Lung (tissue), 12 donors: ENCODE data around the gene CPXM2. TPM values are rescaled to one million over a fixed set of nuclear protein-coding genes. Genes with fewer than 3 reads are reported as not detected.

ENCODE experiments used
- ATAC-seq: fragments of 200-7000 bp; cut with Tn5 transposase; one replicate; pipeline ENCODE4 v1.9.1; 2020; ENCODE audit warnings: moderate number of reproducible peaks; ENCODE audit not compliant: insufficient read depth, low FRiP score
- DNase-seq, 3 donors: peaks; one replicate each; pipeline ENCODE4 v3.0.0-alpha.2; 2013 to 2017
- H3K27ac ChIP-seq, 2 donors: one replicate each; pipeline ENCODE4 v1.5.1; 2013; ENCODE audit warnings: mild to moderate bottlenecking in 2 of 2, moderate library complexity in 2 of 2, control low read depth in 1 of 2, inconsistent platforms in 1 of 2, low read depth in 1 of 2, low read length in 1 of 2
- H3K27me3 ChIP-seq, 3 donors: one replicate each; pipeline ENCODE4 v1.5.1; 2013; ENCODE audit warnings: low read length in 2 of 3; ENCODE audit not compliant: control insufficient read depth in 3 of 3, insufficient read depth in 3 of 3
- H3K36me3 ChIP-seq, 4 donors: one replicate each; pipeline ENCODE4 v1.5.1; 2013; ENCODE audit warnings: low read length in 4 of 4, mild to moderate bottlenecking in 1 of 4, moderate library complexity in 1 of 4; ENCODE audit not compliant: control insufficient read depth in 4 of 4, insufficient read depth in 4 of 4
- H3K4me1 ChIP-seq, 5 donors: one replicate each; pipeline ENCODE4 v1.5.1; 2013; ENCODE audit warnings: low read length in 5 of 5, mild to moderate bottlenecking in 2 of 5, moderate library complexity in 1 of 5; ENCODE audit not compliant: control insufficient read depth in 5 of 5, insufficient read depth in 5 of 5
- H3K4me3 ChIP-seq: one replicate; pipeline ENCODE4 v1.5.1; 2013; ENCODE audit warnings: mild to moderate bottlenecking, control low read depth, moderate library complexity
- H3K9ac ChIP-seq, 2 donors: one replicate each; pipeline ENCODE4 v1.5.1; 2013; ENCODE audit warnings: low read length in 2 of 2, control low read depth in 1 of 2; ENCODE audit not compliant: insufficient read depth in 1 of 2
- H3K9me3 ChIP-seq, 4 donors: one replicate each; pipeline ENCODE4 v1.5.1; 2013; ENCODE audit warnings: low read length in 3 of 4, mild to moderate bottlenecking in 1 of 4, moderate library complexity in 1 of 4; ENCODE audit not compliant: control insufficient read depth in 4 of 4, insufficient read depth in 3 of 4
- CTCF ChIP-seq: IDR thresholded peaks from 2 replicates; pipeline ENCODE4 v1.5.1; 2012; ENCODE audit warnings: mild to moderate bottlenecking; ENCODE audit errors: control extremely low read depth, extremely low read depth
- WGBS, 2 donors: extraction: QIAGEN DNeasy Blood & Tissue Kit; methylation state at CpG; one replicate each; pipeline ENCODE4 v1.1.7; 2013; 5-methylcytosine and 5-hydroxymethylcytosine counted together
- polyA plus RNA-seq, 2 donors: library from polyadenylated mRNA; stranded (reverse); fragments of 200-250 nt; gene quantifications; one replicate each; pipeline ENCODE4 v1.2.1, GENCODE V29; 2013
- total RNA-seq, 2 donors: library from RNA; depleted of rRNA in 1 of 2; stranded (reverse); fragments of >200 nt in 1 of 2; gene quantifications; one replicate each; pipeline ENCODE4 v1.2.1, GENCODE V29; 2014 to 2021
- donor health status: control.
- donor health status: control.
- donor health status: Bipolar disorder and iron deficiency.
- donor health status: healthy.
- donor health status: DM: yes; HTN: yes; CAD: no.

CPXM2 gene
- total and polyA plus RNA-seq, 4 donors, result 0.66 to 5.0 (median 2.1) TPM

DNA sequence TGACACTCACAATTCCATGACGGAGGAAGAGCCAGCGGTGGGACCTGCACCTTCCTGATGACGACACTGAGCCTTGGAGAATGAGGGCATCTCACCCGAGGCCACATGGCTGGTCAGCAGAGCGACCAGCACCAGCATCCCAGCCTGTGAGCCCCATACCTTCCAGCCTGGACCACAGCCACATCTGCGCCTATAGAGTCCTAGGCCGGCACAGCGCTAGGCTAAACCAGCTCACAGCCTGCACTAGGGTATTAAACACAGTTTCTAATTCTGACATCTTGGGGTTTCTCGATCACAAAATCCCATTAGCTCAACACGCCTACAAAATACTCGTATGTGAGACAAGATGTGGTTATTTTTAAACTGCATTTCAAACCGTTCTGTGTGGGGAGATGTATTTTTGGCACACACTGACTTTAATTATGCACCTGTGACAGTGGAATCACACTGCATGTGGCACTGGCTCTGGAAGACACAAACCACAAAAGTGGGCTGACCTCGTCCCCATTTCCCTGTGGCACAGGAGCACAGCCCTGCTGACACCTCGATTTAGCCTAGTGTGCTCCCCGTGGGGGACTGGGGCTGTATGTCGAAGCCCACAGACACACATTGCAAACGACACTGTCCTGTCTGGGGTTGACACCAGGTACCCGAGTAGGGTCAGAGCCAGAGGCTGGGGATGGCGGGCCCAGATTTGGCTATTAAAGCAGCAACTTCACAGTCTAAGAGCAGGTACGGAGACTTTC is 32.5 kb downstream of the CPXM2 start:
- Histone ChIP-seq H3K36me3 (no peaks in the 10 kb centered on the region), H3K4me3 (no peak overlapping the region), H3K27me3 (peaks cover 0 to 2% (median 2%) of the 10 kb centered on the region in 3 donors), H3K9me3 (peaks cover 0 to 2% (median 0%) of the 10 kb centered on the region in 4 donors), H3K27ac (no peak overlapping the region), H3K4me1 (no peaks in the 10 kb centered on the region), H3K9ac (no peak overlapping the region)
- TF ChIP-seq CTCF, result no peak
- DNase-seq (no peak), ATAC-seq (no peak)
- WGBS, 2 donors, result 85 to 89% methylated on average over 20 of the region's 20 CpGs

GRCh38 chr10:123858077-123858681 is 33.4 kb downstream of the CPXM2 start:
- Histone ChIP-seq H3K4me3 (no peak overlapping the region), H3K27me3 (peaks cover 0 to 2% (median 2%) of the 10 kb centered on the region in 3 donors), H3K4me1 (no peaks in the 10 kb centered on the region), H3K36me3 (no peaks in the 10 kb centered on the region), H3K27ac (no peak overlapping the region), H3K9ac (no peak overlapping the region), H3K9me3 (peaks cover 0 to 2% (median 0%) of the 10 kb centered on the region in 4 donors)
- no peak for ATAC-seq
- no peak for TF ChIP-seq CTCF
- DNase-seq, result no peak
- 72 to 86% methylated on average over 9 of the region's 9 CpGs for WGBS, 2 donors

- peaks cover 0 to 2% (median 0%) of the 10 kb centered on the region in 4 donors for H3K9me3 ChIP-seq
- H3K9ac ChIP-seq, result no peak overlapping the region
- H3K27me3 ChIP-seq, result peaks cover 0 to 2% (median 2%) of the 10 kb centered on the region in 3 donors
- H3K27ac ChIP-seq, result no peak overlapping the region
- no peak for TF ChIP-seq CTCF
- H3K36me3 ChIP-seq, result no peaks in the 10 kb centered on the region
- no peak for ATAC-seq
- no peak overlapping the region for H3K4me3 ChIP-seq
- no peaks in the 10 kb centered on the region for H3K4me1 ChIP-seq
- WGBS, 2 donors, result 93 to 95% methylated on average over 19 of the region's 19 CpGs
- no peak for DNase-seq
These were observed 34.0 kb downstream of the CPXM2 start for GRCh38 chr10:123857616-123858015.
